Measurements from ENCODE around the gene TFR2.
A peak's percentile ranks its signal among the peaks of the same experiment; 100 is the strongest.

GRCh38 chr7:100611983-100612729 is 29.2 kb downstream of the TFR2 start, which contains the start of gene MOSPD3:
- TF ChIP-seq, protein P1, sequence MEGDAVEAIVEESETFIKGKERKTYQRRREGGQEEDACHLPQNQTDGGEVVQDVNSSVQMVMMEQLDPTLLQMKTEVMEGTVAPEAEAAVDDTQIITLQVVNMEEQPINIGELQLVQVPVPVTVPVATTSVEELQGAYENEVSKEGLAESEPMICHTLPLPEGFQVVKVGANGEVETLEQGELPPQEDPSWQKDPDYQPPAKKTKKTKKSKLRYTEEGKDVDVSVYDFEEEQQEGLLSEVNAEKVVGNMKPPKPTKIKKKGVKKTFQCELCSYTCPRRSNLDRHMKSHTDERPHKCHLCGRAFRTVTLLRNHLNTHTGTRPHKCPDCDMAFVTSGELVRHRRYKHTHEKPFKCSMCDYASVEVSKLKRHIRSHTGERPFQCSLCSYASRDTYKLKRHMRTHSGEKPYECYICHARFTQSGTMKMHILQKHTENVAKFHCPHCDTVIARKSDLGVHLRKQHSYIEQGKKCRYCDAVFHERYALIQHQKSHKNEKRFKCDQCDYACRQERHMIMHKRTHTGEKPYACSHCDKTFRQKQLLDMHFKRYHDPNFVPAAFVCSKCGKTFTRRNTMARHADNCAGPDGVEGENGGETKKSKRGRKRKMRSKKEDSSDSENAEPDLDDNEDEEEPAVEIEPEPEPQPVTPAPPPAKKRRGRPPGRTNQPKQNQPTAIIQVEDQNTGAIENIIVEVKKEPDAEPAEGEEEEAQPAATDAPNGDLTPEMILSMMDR (IDR thresholded peaks at IDR 0.05): no peak
- TF ChIP-seq POLR2A (IDR thresholded peaks at IDR 0.05): peak; percentile 58
